ENCODE measurements around the gene HIPK4. TPM values are rescaled to one million over a fixed set of nuclear protein-coding genes. Genes with fewer than 3 reads are reported as not detected.

Gene HIPK4
- total RNA-seq, 4 donors from 2014 or later = 0.13 to 0.88 (median 0.51) TPM

- 63 to 72% methylated on average over 3 of the region's 3 CpGs for WGBS, 2 donors
Measured at GRCh38 chr19:40388481-40388880, 1.5 kb downstream of the HIPK4 start.

GRCh38 chr19:40387155-40387554 lies 2.8 kb downstream of the HIPK4 start:
- TF ChIP-seq CTCF (IDR thresholded peaks at IDR 0.05) (no peak), POLR2A (IDR thresholded peaks at IDR 0.05) (no peak)
- WGBS, 2 donors = 94 to 96% methylated on average over 10 of the region's 10 CpGs
- intact Hi-C loops (cut with DNase I; ENCODE audit: low total_unique reads) = no loop called here

More at GRCh38 chr19:40388481-40388880, 1.5 kb downstream of the HIPK4 start:
- TF ChIP-seq CTCF (IDR thresholded peaks at IDR 0.05) = no peak
- TF ChIP-seq POLR2A (IDR thresholded peaks at IDR 0.05) = no peak
- intact Hi-C loops (cut with DNase I; ENCODE audit: low total_unique reads) = no loop called here
- H3K4me3 ChIP-seq (ENCODE audit: low read depth, poor library complexity, severe bottlenecking) = no peak overlapping the region
- DNase-seq (ENCODE audit: low spot score in 2 of 2) = no peak

GRCh38 chr19:40383668-40384248 lies 6.2 kb downstream of the HIPK4 start:
- no peak overlapping the region for H3K4me3 ChIP-seq (ENCODE audit: low read depth, poor library complexity, severe bottlenecking)
- intact Hi-C loops (cut with DNase I; ENCODE audit: low total_unique reads) = no loop called here
- WGBS, 2 donors = 83 to 84% methylated on average over 24 to 26 of the region's 28 CpGs
- DNase-seq (ENCODE audit: low spot score in 2 of 2) = no peak
- TF ChIP-seq POLR2A (IDR thresholded peaks at IDR 0.05) = no peak
- no peak for TF ChIP-seq CTCF (IDR thresholded peaks at IDR 0.05)

More at GRCh38 chr19:40387155-40387554, 2.8 kb downstream of the HIPK4 start:
- H3K4me3 ChIP-seq (ENCODE audit: low read depth, poor library complexity, severe bottlenecking) = no peak overlapping the region
- DNase-seq (ENCODE audit: low spot score in 2 of 2) = no peak

- TF ChIP-seq CTCF (IDR thresholded peaks at IDR 0.05) (no peak), POLR2A (IDR thresholded peaks at IDR 0.05) (no peak)
- DNase-seq (ENCODE audit: low spot score in 2 of 2) = no peak
- WGBS, 2 donors = 74 to 92% methylated on average over 3 of the region's 3 CpGs
- intact Hi-C loops (cut with DNase I; ENCODE audit: low total_unique reads) = no loop called here
- no peak overlapping the region for H3K4me3 ChIP-seq (ENCODE audit: low read depth, poor library complexity, severe bottlenecking)
Measured at GRCh38 chr19:40381321-40381720, 8.7 kb downstream of the HIPK4 start.

GRCh38 chr19:40380199-40381037 lies 9.6 kb downstream of the HIPK4 start:
- no peak overlapping the region for H3K4me3 ChIP-seq (ENCODE audit: low read depth, poor library complexity, severe bottlenecking)
- no peak for DNase-seq (ENCODE audit: low spot score in 2 of 2)
- intact Hi-C loops (cut with DNase I; ENCODE audit: low total_unique reads) = no loop called here
- no peak for TF ChIP-seq CTCF (IDR thresholded peaks at IDR 0.05)
- TF ChIP-seq POLR2A (IDR thresholded peaks at IDR 0.05) = no peak
- WGBS, 2 donors = 86 to 88% methylated on average over 23 to 29 of the region's 37 CpGs
